Neural cell (in vitro differentiated cells): ENCODE results near the gene AHNAK2. TPM values are rescaled to one million over a fixed set of nuclear protein-coding genes. Genes with fewer than 3 reads are reported as not detected.

Source experiments
- H2AFZ ChIP-seq: fragments of 200-600, 300-800 bp; sonication (generic), shearing (Covaris generic); 2 replicates; pipeline ENCODE4 v1.6.0; 2014; ENCODE audit warnings: low read depth, mild to moderate bottlenecking, antibody characterized with exemption, low read length, moderate library complexity
- H3F3A ChIP-seq: fragments of 200-600 bp; shearing (Covaris generic); 2 replicates; pipeline ENCODE4 v1.6.1; 2016; ENCODE audit warnings: mild to moderate bottlenecking, moderate library complexity, mixed read lengths, antibody characterized with exemption, low read length; ENCODE audit not compliant: insufficient read depth, poor library complexity, severe bottlenecking
- H3K27ac ChIP-seq: fragments of 200-600, 300-800 bp; sonication (generic), shearing (Covaris generic); 2 replicates; pipeline ENCODE4 v1.5.1; 2014; ENCODE audit warnings: mild to moderate bottlenecking, low read length, moderate library complexity
- H3K27me3 ChIP-seq: fragments of 300-800, 200-600 bp; sonication (generic), shearing (Covaris generic); 2 replicates; pipeline ENCODE4 v1.6.0; 2014; ENCODE audit warnings: mild to moderate bottlenecking, low read depth, low read length, moderate library complexity; ENCODE audit not compliant: insufficient read depth
- H3K36me3 ChIP-seq: fragments of 300-800, 200-600 bp; sonication (generic), shearing (Covaris generic); 2 replicates; pipeline ENCODE4 v1.5.1; 2014; ENCODE audit warnings: mild to moderate bottlenecking, antibody characterized with exemption, low read length, moderate library complexity; ENCODE audit not compliant: insufficient read depth
- H3K4me2 ChIP-seq: fragments of 300-800, 200-600 bp; sonication (generic), shearing (Covaris generic); 2 replicates; pipeline ENCODE4 v1.6.0; 2014; ENCODE audit warnings: mild to moderate bottlenecking, low read length
- H3K4me3 ChIP-seq: fragments of 300-800, 200-600 bp; sonication (generic), shearing (Covaris generic); 2 replicates; pipeline ENCODE4 v1.5.1; 2014; ENCODE audit warnings: mild to moderate bottlenecking, low read length, moderate library complexity
- H3K79me2 ChIP-seq: fragments of 200-600 bp; shearing (Covaris generic); replicated peaks from 2 replicates; pipeline ENCODE4 v1.6.0; 2014; ENCODE audit warnings: mild to moderate bottlenecking, low read length, moderate library complexity; ENCODE audit not compliant: insufficient read depth
- H3K9ac ChIP-seq: fragments of 300-800, 200-600 bp; sonication (generic), shearing (Covaris generic); 2 replicates; pipeline ENCODE4 v1.6.1; 2016; ENCODE audit warnings: mild to moderate bottlenecking, low read length, mixed read lengths
- H3K9me2 ChIP-seq: fragments of 200-600 bp; shearing (Covaris generic); 2 replicates; pipeline ENCODE4 v1.6.1; 2016; ENCODE audit warnings: mild to moderate bottlenecking, low read length, mixed read lengths; ENCODE audit not compliant: insufficient read depth
- H3K9me3 ChIP-seq: fragments of 200-600, 300-800 bp; sonication (generic), shearing (Covaris generic); 2 replicates; pipeline ENCODE4 v1.6.1; 2016; ENCODE audit warnings: mild to moderate bottlenecking, mixed run types, low read length, moderate library complexity, mixed read lengths
- H4K20me1 ChIP-seq: fragments of 200-600 bp; shearing (Covaris generic); 2 replicates; pipeline ENCODE4 v1.6.1; 2016; ENCODE audit warnings: mild to moderate bottlenecking, mixed run types; ENCODE audit not compliant: insufficient read depth
- EP300 ChIP-seq: fragments of 450-650 bp; conservative IDR thresholded peaks from 2 replicates; pipeline ENCODE4 v1.6.1; 2014; ENCODE audit warnings: antibody characterized with exemption, mild to moderate bottlenecking, moderate library complexity; ENCODE audit not compliant: poor library complexity, severe bottlenecking
- EZH2 ChIP-seq: fragments of 200-600, 300-800 bp; shearing (Covaris generic), sonication (generic); IDR thresholded peaks from 2 replicates; pipeline ENCODE4 v1.6.1; 2014; ENCODE audit warnings: antibody characterized with exemption, low read length, borderline replicate concordance, mild to moderate bottlenecking; ENCODE audit not compliant: insufficient read depth, poor library complexity, severe bottlenecking
- MXI1 ChIP-seq: fragments of 450-650 bp; conservative IDR thresholded peaks from 2 replicates; pipeline ENCODE4 v1.6.1; 2014; ENCODE audit warnings: antibody characterized with exemption, mild to moderate bottlenecking; ENCODE audit not compliant: poor library complexity, severe bottlenecking
- POLR2AphosphoS5 ChIP-seq: IDR thresholded peaks from 2 replicates; pipeline ENCODE4 v1.6.1; 2012
- RAD21 ChIP-seq: fragments of 450-650 bp; conservative IDR thresholded peaks from 2 replicates; pipeline ENCODE4 v1.6.1; 2014; ENCODE audit warnings: antibody characterized with exemption, mild to moderate bottlenecking, moderate library complexity
- SMC3 ChIP-seq: fragments of 450-650 bp; conservative IDR thresholded peaks from 2 replicates; pipeline ENCODE4 v1.6.1; 2014; ENCODE audit warnings: antibody characterized with exemption, mild to moderate bottlenecking, moderate library complexity; ENCODE audit not compliant: poor library complexity
- TAF1 ChIP-seq: IDR thresholded peaks from 2 replicates; pipeline ENCODE4 v1.6.1; 2012; ENCODE audit warnings: low read depth
- polyA plus RNA-seq: library from polyadenylated mRNA; depleted of rRNA; stranded (reverse); fragments of >200 nt; gene quantifications from 2 replicates; pipeline ENCODE4 v1.2.3, GENCODE V29; 2014
- TF ChIP-seq, protein P1 (sequence below): fragments of 450-650 bp; IDR thresholded peaks from 2 replicates; pipeline ENCODE4 v1.5.1; 2014; ENCODE audit warnings: antibody characterized with exemption, mild to moderate bottlenecking, moderate library complexity; ENCODE audit not compliant: poor library complexity, severe bottlenecking
- TF ChIP-seq, protein P2 (sequence below): IDR thresholded peaks from 2 replicates; pipeline ENCODE4 v1.6.1; 2012; ENCODE audit warnings: borderline replicate concordance

The AHNAK2 gene
- polyA plus RNA-seq, 1 donor from 2014 or later, result 1.4 TPM

DNA sequence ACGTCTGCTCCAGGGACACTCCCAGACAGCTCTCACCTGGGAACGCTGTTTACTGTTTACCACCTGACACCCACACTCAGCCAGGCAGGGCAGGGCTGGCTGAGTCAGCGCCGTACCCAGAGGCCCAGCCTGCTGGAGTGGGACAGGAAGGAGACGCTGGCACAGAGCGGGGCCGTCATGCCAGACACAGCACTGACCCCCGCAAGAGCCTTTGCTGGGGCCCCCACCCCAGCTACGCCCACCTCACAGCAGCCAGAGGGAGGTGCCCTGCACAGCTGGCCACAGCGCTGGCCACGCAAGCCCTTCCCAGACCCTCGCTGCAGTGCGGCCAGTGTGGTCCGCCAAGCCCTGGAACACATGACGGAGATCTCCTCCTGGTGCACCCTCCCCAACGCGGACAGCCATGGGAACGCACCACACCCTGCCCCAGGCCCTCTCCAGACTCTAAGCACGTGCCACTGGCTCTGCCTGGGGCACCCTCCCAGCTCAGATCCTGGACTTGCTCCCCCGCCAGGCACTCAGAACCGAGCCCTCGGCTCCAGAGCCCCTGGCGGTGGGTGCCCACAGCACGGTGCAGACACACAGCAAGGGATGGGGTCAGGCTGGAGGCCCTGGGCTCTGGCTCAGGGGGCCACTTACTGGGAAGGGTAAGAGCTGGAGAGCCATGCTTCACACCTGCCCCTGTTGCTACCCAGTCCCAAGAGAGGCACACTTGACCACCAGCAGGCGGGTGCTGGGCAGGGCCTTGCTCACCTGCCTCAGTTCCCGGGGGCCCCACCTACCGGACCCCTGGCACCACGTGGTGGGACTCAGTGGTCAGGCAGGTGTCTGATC is 5.7 kb downstream of the AHNAK2 start:
- Histone ChIP-seq H3K27ac (no peak overlapping the region), H3K4me3 (no peak overlapping the region), H3K4me2 (no peak overlapping the region), H3F3A (no peaks in the 10 kb centered on the region), H3K27me3 (peaks cover 14% of the 10 kb centered on the region), H2AFZ (no peak overlapping the region), H3K36me3 (no peaks in the 10 kb centered on the region), H3K79me2 (no peaks in the 10 kb centered on the region), H3K9me3 (no peaks in the 10 kb centered on the region), H4K20me1 (no peaks in the 10 kb centered on the region), H3K9ac (no peak overlapping the region), H3K9me2 (no peaks in the 10 kb centered on the region)
- TF ChIP-seq TAF1 (no peak), SMC3 (no peak), MXI1 (no peak), RAD21 (no peak), EZH2 (no peak)
- TF ChIP-seq, protein P1, sequence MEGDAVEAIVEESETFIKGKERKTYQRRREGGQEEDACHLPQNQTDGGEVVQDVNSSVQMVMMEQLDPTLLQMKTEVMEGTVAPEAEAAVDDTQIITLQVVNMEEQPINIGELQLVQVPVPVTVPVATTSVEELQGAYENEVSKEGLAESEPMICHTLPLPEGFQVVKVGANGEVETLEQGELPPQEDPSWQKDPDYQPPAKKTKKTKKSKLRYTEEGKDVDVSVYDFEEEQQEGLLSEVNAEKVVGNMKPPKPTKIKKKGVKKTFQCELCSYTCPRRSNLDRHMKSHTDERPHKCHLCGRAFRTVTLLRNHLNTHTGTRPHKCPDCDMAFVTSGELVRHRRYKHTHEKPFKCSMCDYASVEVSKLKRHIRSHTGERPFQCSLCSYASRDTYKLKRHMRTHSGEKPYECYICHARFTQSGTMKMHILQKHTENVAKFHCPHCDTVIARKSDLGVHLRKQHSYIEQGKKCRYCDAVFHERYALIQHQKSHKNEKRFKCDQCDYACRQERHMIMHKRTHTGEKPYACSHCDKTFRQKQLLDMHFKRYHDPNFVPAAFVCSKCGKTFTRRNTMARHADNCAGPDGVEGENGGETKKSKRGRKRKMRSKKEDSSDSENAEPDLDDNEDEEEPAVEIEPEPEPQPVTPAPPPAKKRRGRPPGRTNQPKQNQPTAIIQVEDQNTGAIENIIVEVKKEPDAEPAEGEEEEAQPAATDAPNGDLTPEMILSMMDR, result no peak
- TF ChIP-seq, protein P2, sequence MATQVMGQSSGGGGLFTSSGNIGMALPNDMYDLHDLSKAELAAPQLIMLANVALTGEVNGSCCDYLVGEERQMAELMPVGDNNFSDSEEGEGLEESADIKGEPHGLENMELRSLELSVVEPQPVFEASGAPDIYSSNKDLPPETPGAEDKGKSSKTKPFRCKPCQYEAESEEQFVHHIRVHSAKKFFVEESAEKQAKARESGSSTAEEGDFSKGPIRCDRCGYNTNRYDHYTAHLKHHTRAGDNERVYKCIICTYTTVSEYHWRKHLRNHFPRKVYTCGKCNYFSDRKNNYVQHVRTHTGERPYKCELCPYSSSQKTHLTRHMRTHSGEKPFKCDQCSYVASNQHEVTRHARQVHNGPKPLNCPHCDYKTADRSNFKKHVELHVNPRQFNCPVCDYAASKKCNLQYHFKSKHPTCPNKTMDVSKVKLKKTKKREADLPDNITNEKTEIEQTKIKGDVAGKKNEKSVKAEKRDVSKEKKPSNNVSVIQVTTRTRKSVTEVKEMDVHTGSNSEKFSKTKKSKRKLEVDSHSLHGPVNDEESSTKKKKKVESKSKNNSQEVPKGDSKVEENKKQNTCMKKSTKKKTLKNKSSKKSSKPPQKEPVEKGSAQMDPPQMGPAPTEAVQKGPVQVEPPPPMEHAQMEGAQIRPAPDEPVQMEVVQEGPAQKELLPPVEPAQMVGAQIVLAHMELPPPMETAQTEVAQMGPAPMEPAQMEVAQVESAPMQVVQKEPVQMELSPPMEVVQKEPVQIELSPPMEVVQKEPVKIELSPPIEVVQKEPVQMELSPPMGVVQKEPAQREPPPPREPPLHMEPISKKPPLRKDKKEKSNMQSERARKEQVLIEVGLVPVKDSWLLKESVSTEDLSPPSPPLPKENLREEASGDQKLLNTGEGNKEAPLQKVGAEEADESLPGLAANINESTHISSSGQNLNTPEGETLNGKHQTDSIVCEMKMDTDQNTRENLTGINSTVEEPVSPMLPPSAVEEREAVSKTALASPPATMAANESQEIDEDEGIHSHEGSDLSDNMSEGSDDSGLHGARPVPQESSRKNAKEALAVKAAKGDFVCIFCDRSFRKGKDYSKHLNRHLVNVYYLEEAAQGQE, result no peak

DNA sequence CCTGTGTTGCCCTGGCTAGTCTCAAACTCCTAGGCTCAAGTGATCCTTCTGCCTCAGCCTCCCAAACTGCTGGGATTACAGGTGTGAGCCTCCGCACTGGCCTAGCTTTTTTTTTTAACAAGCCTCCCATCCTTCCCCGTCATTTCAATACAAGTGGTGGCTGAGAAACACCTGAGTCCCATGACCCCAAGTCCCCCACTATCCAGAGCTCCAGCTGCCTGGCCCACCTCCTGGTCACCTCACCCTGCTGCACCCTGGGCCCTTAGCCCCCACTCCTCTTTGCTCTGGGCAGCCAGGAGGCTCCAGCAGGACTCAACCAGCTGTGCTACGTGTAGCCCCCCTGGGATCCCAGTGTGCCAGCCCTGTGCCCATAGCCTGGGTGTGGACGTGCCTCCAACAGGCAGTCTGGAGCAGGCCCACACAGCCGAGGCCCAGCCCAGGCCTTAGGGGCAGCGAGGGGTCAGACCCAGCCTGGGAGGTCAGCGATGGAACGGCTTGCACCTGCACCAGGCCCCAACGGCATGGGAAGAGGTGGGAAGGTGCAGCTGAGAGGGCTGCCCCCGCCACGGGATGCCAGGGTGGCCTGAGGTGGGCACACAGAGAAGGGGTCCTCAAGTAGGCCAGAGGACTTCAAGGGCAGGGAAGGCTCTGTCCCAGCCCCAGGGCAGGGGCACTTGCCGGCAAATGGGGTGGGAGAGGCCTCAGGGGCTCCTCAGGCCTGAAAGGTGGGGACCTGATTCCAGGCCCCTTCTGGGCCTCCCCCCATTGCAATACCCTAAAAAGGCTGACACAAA is 6.5 kb downstream of the AHNAK2 start:
- no peaks in the 10 kb centered on the region for H3K9me2 ChIP-seq
- H3K4me2 ChIP-seq, result no peak overlapping the region
- no peaks in the 10 kb centered on the region for H3K36me3 ChIP-seq
- H3F3A ChIP-seq, result no peaks in the 10 kb centered on the region
- no peaks in the 10 kb centered on the region for H3K9me3 ChIP-seq
- no peaks in the 10 kb centered on the region for H4K20me1 ChIP-seq
- H3K4me3 ChIP-seq, result no peak overlapping the region
- no peak overlapping the region for H3K27ac ChIP-seq
- TF ChIP-seq SMC3 (no peak), EP300 (no peak), RAD21 (no peak), EZH2 (no peak), POLR2AphosphoS5 (no peak), TAF1 (no peak), MXI1 (no peak)
- TF ChIP-seq, protein P2, result no peak
- TF ChIP-seq, protein P1, result no peak
- peaks cover 5% of the 10 kb centered on the region for H3K27me3 ChIP-seq
- no peak overlapping the region for H2AFZ ChIP-seq
- H3K9ac ChIP-seq, result no peak overlapping the region
- H3K79me2 ChIP-seq, result no peaks in the 10 kb centered on the region
